Tibial nerve (tissue), 3 donors: Measurements from ENCODE around the gene FNTB.

Experiments
- POLR2A ChIP-seq, 2 donors: fragments of 450-650 bp; IDR thresholded peaks; one replicate each; pipeline ENCODE4 v1.6.1; 2017; ENCODE audit warnings: antibody characterized with exemption in 2 of 2, mild to moderate bottlenecking in 2 of 2, moderate library complexity in 2 of 2
- TF ChIP-seq, protein P1 (sequence below), 5 experiments: fragments of 200-600 bp in 3 of 5; fragments of 450-650 bp in 2 of 5; sonication (generic) in 3 of 5; IDR thresholded peaks; one replicate each; pipeline ENCODE4 v1.5.1; 2016 to 2019; ENCODE audit warnings: antibody characterized with exemption in 5 of 5, mild to moderate bottlenecking in 3 of 5, moderate library complexity in 2 of 5

GRCh38 chr14:65025818-65026217, 39.1 kb downstream of the FNTB start:
- TF ChIP-seq, protein P1, sequence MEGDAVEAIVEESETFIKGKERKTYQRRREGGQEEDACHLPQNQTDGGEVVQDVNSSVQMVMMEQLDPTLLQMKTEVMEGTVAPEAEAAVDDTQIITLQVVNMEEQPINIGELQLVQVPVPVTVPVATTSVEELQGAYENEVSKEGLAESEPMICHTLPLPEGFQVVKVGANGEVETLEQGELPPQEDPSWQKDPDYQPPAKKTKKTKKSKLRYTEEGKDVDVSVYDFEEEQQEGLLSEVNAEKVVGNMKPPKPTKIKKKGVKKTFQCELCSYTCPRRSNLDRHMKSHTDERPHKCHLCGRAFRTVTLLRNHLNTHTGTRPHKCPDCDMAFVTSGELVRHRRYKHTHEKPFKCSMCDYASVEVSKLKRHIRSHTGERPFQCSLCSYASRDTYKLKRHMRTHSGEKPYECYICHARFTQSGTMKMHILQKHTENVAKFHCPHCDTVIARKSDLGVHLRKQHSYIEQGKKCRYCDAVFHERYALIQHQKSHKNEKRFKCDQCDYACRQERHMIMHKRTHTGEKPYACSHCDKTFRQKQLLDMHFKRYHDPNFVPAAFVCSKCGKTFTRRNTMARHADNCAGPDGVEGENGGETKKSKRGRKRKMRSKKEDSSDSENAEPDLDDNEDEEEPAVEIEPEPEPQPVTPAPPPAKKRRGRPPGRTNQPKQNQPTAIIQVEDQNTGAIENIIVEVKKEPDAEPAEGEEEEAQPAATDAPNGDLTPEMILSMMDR (IDR thresholded peaks at IDR 0.05) = no peak
- no peak for TF ChIP-seq POLR2A (IDR thresholded peaks at IDR 0.05)
